ENCODE data around the gene CHST3.

Gene CHST3

DNA sequence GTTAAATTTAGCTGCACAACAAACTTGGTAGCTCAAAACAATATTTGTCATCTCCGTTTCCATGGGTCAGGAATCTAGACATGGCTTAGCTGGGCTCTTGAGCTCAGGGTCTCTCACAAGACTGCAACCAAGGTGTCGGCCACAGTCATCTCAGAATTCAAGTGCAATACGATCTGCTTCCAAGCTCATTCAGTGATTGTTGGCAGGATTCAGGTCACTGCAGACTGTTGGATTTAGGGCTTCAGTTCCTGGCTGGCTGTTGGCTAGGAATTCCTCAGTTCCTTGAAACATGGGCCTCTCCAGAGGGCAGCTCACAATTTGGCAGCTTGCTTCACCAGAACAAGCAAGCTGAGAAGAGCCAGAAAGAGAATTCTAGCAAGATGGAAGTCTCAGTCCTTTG lies 17.5 kb upstream of the CHST3 start:
- no peaks in the 10 kb centered on the region for H3K4me1 ChIP-seq
- TF ChIP-seq CTCF (IDR thresholded peaks at IDR 0.05; ENCODE audit: low read depth, low read length): no peak
- no peaks in the 10 kb centered on the region for H3K9me3 ChIP-seq

DNA sequence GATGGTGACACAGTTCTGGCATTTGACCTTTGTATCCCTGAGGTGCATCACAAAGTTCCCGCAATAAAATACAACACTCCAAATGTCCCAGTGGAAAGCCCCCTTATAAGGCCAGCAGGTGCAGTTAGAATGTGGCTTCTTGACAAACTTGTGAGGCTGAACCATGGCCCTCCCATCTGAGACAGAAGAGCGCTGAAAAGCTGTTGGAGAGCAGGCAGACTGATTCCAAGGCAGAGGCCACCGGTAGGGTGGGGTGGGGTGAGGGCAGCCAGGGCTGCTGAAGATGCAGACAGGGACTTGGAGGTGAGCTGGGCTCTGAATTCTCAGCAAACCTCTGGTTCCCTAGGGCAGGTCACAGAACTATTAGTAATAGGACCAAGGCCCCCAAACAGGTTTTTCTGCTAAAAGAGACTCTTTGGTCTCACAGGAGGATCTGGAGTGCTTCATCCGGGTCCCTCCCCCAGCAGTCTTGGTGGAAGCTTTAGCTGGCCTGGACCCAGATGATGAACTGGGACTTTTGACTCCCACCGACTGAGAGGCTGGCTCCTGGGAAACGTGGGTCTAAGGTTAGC lies 15.6 kb upstream of the CHST3 start:
- no peaks in the 10 kb centered on the region for H3K9me3 ChIP-seq
- no peaks in the 10 kb centered on the region for H3K36me3 ChIP-seq
- no peaks in the 10 kb centered on the region for H3K27me3 ChIP-seq
- H3K4me3 ChIP-seq (ENCODE audit: low read depth, low read length): no peak overlapping the region
- no peak for TF ChIP-seq CTCF (IDR thresholded peaks at IDR 0.05; ENCODE audit: low read depth, low read length)
- no peaks in the 10 kb centered on the region for H3K4me1 ChIP-seq
- no peak for DNase-seq

More for the DNA sequence above, 17.5 kb upstream of the CHST3 start:
- Histone ChIP-seq H3K4me3 (ENCODE audit: low read depth, low read length) (no peak overlapping the region), H3K27me3 (no peaks in the 10 kb centered on the region), H3K36me3 (no peaks in the 10 kb centered on the region)
- no peak for DNase-seq

- Histone ChIP-seq H3K27me3 (no peaks in the 10 kb centered on the region), H3K36me3 (no peaks in the 10 kb centered on the region), H3K9me3 (no peaks in the 10 kb centered on the region; the same call in 1 of the 2 replicates), H3K4me1 (no peaks in the 10 kb centered on the region), H3K4me3 (ENCODE audit: low read depth, low read length) (no peak overlapping the region)
- DNase-seq: no peak
- TF ChIP-seq CTCF (IDR thresholded peaks at IDR 0.05; ENCODE audit: low read depth, low read length): no peak
Measured at GRCh38 chr10:71950683-71951082, 13.5 kb upstream of the CHST3 start.

- DNase-seq: no peak
- H3K4me1 ChIP-seq: no peaks in the 10 kb centered on the region
- no peak for TF ChIP-seq CTCF (IDR thresholded peaks at IDR 0.05; ENCODE audit: low read depth, low read length)
- H3K9me3 ChIP-seq: no peaks in the 10 kb centered on the region; the same call in 1 of the 2 replicates
- no peaks in the 10 kb centered on the region for H3K27me3 ChIP-seq
- no peak overlapping the region for H3K4me3 ChIP-seq (ENCODE audit: low read depth, low read length)
- no peaks in the 10 kb centered on the region for H3K36me3 ChIP-seq
Measured at GRCh38 chr10:71952745-71953144, 11.4 kb upstream of the CHST3 start.

GRCh38 chr10:71957546-71958275 lies 6.5 kb upstream of the CHST3 start:
- Histone ChIP-seq H3K27me3 (no peaks in the 10 kb centered on the region), H3K9me3 (no peaks in the 10 kb centered on the region; the same call in 1 of the 2 replicates), H3K4me3 (ENCODE audit: low read depth, low read length) (no peak overlapping the region), H3K36me3 (no peaks in the 10 kb centered on the region), H3K4me1 (no peaks in the 10 kb centered on the region)
- no peak for DNase-seq
- TF ChIP-seq CTCF (IDR thresholded peaks at IDR 0.05; ENCODE audit: low read depth, low read length): peak; percentile 30; the same call in 1 of the 2 replicates

GRCh38 chr10:71959526-71959925 lies 4.7 kb upstream of the CHST3 start:
- Histone ChIP-seq H3K36me3 (no peaks in the 10 kb centered on the region), H3K4me1 (no peaks in the 10 kb centered on the region), H3K9me3 (no peaks in the 10 kb centered on the region; the same call in 1 of the 2 replicates), H3K27me3 (no peaks in the 10 kb centered on the region), H3K4me3 (ENCODE audit: low read depth, low read length) (no peak overlapping the region)
- no peak for TF ChIP-seq CTCF (IDR thresholded peaks at IDR 0.05; ENCODE audit: low read depth, low read length)
- DNase-seq: no peak
